SK-N-MC (cell line): ENCODE data around the gene MTR.

Source experiments
- DNase-seq: peaks from one replicate; pipeline ENCODE4 v3.0.0-alpha.2; 2011; ENCODE audit warnings: low read depth, low spot score
- H3K27ac ChIP-seq: fragments of 200-600 bp; sonication (generic); 2 replicates; pipeline ENCODE4 v1.5.1; 2016; ENCODE audit warnings: mixed run types
- H3K36me3 ChIP-seq: fragments of 200-600 bp; sonication (generic); 2 replicates; pipeline ENCODE4 v1.6.1; 2017; ENCODE audit warnings: antibody characterized with exemption, low read length, mixed read lengths; ENCODE audit not compliant: insufficient read depth
- H3K4me3 ChIP-seq: fragments of 200-600 bp; sonication (generic); 2 replicates; pipeline ENCODE4 v1.5.1; 2016
- H3K9ac ChIP-seq: fragments of 200-600 bp; sonication (generic); 2 replicates; pipeline ENCODE4 v1.8.0; 2017; ENCODE audit warnings: mixed run types, mixed read lengths; ENCODE audit not compliant: insufficient read length
- H3K9me3 ChIP-seq: fragments of 200-600 bp; sonication (generic); 2 replicates; pipeline ENCODE4 v1.6.1; 2017; ENCODE audit warnings: low read depth, mild to moderate bottlenecking, antibody characterized with exemption, low read length, moderate library complexity, mixed read lengths
- EZH2 ChIP-seq: fragments of 200-600 bp; sonication (generic); IDR thresholded peaks from one replicate; pipeline ENCODE4 v1.6.1; 2017; ENCODE audit warnings: antibody characterized with exemption
- FOXP2 ChIP-seq: optimal IDR thresholded peaks from 2 replicates; pipeline ENCODE3; 2011; ENCODE audit warnings: mild to moderate bottlenecking, moderate library complexity; ENCODE audit not compliant: insufficient read depth; ENCODE audit errors: extremely low read length, control extremely low read depth
- POLR2AphosphoS5 ChIP-seq: IDR thresholded peaks from 2 replicates; pipeline ENCODE4 v1.6.1; 2012; ENCODE audit warnings: mild to moderate bottlenecking, low read depth, low read length, borderline replicate concordance

MTR gene

DNA sequence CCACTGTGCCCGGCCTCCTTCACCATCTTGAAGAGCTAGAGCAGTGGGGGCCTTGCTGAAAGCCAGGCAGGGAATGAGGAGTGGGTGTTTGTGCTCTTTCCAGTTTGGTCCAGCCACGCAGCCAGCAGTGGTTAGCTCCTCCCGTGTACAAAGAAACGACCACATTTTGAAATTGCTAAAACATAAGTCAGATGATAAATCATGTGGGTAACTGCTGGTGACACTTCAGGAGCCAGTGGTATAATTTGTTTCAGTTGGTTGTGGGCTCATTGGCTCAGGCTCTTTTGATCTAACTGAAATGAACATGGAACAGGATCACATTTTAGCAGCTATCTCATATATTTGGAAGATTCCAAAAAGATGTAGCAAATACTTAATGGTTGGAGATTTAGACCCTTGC, 87.6 kb downstream of the MTR start:
- H3K9me3 ChIP-seq, result no peaks in the 10 kb centered on the region
- DNase-seq, result no peak
- no peak for TF ChIP-seq FOXP2
- TF ChIP-seq EZH2, result no peak
- peaks cover 26% of the 10 kb centered on the region for H3K36me3 ChIP-seq
- no peak overlapping the region for H3K9ac ChIP-seq
- H3K27ac ChIP-seq, result no peak overlapping the region
- no peak overlapping the region for H3K4me3 ChIP-seq

DNA sequence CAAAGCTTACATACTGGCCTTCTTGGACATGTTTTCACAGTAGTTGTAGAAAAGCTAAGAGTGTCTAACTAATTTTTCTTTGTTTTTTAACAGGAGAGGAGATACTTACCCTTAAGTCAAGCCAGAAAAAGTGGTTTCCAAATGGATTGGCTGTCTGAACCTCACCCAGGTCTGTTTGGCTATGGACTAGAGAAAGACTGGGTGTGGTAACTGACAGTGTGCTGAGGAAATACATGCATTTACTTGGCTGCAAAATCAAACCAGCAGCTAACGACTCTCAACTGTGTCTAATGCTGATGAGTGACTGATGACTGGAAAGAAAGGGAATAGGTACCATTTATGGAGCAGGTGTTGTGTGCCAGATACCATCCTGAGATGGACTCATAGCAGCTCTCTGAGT, 91.1 kb downstream of the MTR start:
- no peak overlapping the region for H3K4me3 ChIP-seq
- no peak for DNase-seq
- H3K9me3 ChIP-seq, result no peaks in the 10 kb centered on the region
- H3K27ac ChIP-seq, result no peak overlapping the region
- no peak overlapping the region for H3K9ac ChIP-seq
- TF ChIP-seq EZH2 (no peak), FOXP2 (no peak)
- peaks cover 27% of the 10 kb centered on the region for H3K36me3 ChIP-seq

DNA sequence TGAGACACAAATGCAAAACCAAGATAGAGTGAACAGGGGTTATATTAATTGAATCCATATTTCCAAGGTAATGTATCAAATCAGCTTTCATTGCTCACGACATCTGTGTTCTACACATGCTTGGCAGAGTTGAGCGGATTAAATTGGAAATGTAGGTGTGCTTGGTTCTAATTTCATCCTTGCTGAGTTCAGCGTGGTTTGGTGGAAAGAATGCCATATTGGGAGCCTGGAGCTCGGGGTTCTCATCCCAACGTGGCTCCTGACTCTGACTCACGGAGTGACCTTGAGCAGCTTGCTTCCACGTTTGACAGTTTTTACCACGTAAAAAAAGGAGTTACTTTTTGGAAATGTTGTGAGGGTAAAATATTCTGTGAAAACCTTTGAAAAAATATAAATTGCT, 92.0 kb downstream of the MTR start:
- Histone ChIP-seq H3K9me3 (no peaks in the 10 kb centered on the region), H3K36me3 (peaks cover 33% of the 10 kb centered on the region), H3K9ac (no peak overlapping the region), H3K4me3 (no peak overlapping the region), H3K27ac (no peak overlapping the region)
- TF ChIP-seq FOXP2, result no peak
- no peak for DNase-seq

DNA sequence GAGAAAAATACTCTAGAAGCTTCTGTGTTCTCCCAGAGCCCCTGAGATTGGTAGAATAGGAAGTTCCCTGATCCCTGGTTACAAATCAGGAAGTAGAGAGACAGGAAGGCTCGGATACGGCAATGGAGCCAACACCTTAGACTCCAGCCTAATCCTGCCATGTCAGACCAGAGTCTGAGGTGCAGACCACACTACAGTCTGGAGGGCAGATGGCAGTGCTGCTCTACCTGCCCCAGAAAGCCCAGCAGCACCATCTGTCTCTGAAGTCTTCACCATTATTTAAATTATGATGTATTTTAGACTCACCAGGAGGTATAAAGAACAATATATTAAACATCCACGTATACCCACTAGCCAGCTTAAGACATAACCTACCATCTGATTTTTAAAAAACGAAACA, 93.0 kb downstream of the MTR start:
- no peak for DNase-seq
- TF ChIP-seq FOXP2, result no peak
- Histone ChIP-seq H3K36me3 (peaks cover 43% of the 10 kb centered on the region), H3K9ac (no peak overlapping the region), H3K9me3 (no peaks in the 10 kb centered on the region), H3K4me3 (no peak overlapping the region), H3K27ac (no peak overlapping the region; the same call in 1 of the 2 replicates)

DNA sequence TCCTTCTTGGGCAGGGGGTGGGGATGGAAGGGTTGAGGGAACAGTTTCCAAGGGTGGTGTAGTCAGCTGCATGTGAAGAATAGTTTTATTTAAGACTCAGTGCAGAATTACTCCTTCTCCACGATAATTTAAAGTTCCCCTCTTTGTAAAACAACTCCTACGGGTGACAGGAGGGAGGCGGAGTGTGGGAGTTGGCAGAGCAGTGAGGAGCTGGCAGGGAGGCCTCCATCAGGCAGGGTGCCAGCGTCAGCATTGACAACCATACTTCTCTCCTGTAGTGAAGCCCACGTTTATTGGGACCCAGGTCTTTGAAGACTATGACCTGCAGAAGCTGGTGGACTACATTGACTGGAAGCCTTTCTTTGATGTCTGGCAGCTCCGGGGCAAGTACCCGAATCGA, 93.8 kb downstream of the MTR start:
- H3K4me3 ChIP-seq, result no peak overlapping the region
- peaks cover 50% of the 10 kb centered on the region for H3K36me3 ChIP-seq
- DNase-seq, result no peak
- H3K27ac ChIP-seq, result no peak overlapping the region; the same call in 1 of the 2 replicates
- no peak overlapping the region for H3K9ac ChIP-seq
- no peaks in the 10 kb centered on the region for H3K9me3 ChIP-seq
- TF ChIP-seq FOXP2 (no peak), POLR2AphosphoS5 (no peak), EZH2 (no peak)

DNA sequence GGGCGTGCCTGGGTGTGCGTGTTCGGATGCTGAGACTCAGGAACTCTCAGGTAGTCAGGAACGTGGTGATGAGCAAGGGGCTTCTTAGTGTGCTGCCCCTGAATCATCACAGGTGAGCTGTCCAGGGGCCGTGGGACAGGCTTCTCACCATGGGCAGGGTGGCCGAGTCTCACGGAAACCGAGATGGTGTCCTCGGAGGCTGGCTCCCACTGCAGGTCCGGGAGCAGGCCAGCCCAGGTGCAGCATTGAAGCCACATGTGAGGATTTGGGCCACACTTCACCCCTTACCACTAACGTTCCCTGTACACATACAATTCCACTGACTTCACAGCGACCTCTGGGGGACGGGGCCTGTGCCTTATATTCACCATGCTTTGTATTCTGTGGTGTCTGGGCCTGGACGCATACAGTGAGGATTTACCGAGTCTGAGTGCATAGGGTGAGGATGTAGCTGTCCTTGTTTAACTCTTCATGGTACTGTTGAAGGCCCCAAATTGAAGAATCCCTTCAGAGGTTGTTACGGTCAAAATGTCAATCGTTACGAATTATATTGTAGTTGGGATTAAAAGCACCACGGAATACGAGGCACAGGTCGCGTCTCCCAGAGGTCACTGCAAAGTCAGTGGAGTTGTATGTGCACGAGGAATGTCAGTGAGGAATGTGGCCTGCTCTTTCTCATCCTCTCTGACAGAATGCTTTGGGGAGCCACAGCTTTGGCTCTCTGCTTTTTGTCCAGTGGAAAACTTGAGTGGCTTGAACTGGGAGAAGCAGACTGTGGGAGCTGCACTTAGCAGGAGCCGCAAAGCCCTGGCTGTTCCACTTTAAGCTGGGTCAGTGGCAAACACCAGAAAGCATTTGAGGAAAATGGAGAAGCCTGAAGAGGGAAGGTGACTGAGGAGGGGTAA, 95.3 kb downstream of the MTR start:
- no peak for TF ChIP-seq POLR2AphosphoS5
- TF ChIP-seq FOXP2, result no peak
- TF ChIP-seq EZH2, result no peak
- peaks cover 63% of the 10 kb centered on the region for H3K36me3 ChIP-seq
- H3K9me3 ChIP-seq, result no peaks in the 10 kb centered on the region
- no peak overlapping the region for H3K4me3 ChIP-seq
- DNase-seq, result no peak
- H3K27ac ChIP-seq, result no peak overlapping the region
- no peak overlapping the region for H3K9ac ChIP-seq

DNA sequence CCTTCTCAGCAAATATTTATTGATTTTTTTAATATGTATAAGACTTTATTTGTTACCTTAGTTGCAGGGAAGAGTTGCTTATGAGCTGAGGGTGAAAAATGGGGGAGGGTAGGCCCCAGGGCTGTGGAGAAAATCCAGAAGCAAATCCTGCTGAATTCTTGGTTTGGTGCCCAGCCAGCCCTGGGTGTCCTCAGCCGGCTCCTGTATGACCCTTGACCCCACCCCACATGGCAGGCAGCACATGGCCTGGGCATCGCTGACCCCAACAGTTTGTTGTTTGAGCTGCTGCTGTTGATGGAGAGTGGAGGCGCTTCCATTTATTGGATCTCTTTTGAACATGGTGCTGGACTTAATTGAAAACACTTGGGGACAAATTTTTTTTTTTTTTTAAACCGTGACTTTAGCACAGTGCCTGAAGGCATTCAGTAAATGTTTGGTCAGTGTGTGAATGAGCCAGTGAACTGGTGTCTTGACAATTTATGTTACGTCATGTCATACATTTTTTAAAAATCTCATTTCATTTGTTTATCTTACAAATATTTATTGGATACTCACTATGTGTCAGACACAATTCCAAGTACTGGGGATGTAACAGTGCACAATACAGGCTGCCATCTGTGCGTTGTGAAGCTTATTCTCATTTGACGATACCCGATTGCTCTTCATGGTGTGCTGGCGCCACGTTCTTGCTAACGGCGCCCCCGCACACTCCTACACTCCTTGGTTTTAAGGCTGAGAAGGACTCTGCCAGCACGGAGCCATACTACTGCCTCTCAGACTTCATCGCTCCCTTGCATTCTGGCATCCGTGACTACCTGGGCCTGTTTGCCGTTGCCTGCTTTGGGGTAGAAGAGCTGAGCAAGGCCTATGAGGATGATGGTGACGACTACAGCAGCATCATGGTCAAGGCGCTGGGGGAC, 98.8 kb downstream of the MTR start:
- no peak for TF ChIP-seq FOXP2
- Histone ChIP-seq H3K36me3 (peaks cover 82% of the 10 kb centered on the region), H3K4me3 (no peak overlapping the region), H3K9ac (no peak overlapping the region), H3K9me3 (no peaks in the 10 kb centered on the region), H3K27ac (no peak overlapping the region)
- no peak for DNase-seq

DNA sequence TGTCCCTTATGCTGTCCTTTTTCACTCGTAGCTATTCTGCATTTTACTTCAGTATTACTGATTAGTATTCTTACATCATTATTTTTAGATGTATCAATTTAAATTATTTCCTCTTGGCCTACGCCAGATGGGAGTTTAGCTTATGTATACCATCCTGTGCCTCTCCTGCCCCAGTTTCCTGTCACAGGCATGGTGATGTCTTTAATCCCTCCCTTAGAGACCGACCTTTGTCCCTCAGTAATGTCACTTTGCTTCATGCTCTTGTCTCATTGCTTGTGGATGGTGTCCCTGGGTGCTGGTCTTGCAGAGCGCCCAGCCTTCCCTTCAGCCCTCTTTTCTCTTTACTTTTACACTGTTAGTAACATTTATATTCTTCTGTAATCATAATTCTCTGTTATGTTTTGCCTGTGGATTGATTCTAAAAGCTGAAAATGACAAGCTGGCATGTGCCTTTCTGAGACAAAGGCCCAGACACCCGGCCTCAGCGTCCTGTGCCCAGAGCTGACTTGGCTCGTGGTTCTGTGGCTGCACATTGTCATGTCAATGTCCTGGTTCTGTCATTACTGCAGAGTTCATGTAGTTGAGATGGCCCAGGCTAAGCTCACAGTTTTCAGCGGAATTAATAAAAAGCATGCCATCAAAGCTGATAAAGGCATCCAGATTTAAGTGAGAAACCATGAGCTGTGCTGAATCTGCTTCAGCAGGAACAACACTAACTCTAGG, 100.7 kb downstream of the MTR start:
- peaks cover 83% of the 10 kb centered on the region for H3K36me3 ChIP-seq
- H3K27ac ChIP-seq, result no peak overlapping the region
- TF ChIP-seq POLR2AphosphoS5, result no peak
- TF ChIP-seq FOXP2, result no peak
- no peak for TF ChIP-seq EZH2
- DNase-seq, result no peak
- H3K4me3 ChIP-seq, result no peak overlapping the region
- no peaks in the 10 kb centered on the region for H3K9me3 ChIP-seq
- no peak overlapping the region for H3K9ac ChIP-seq

DNA sequence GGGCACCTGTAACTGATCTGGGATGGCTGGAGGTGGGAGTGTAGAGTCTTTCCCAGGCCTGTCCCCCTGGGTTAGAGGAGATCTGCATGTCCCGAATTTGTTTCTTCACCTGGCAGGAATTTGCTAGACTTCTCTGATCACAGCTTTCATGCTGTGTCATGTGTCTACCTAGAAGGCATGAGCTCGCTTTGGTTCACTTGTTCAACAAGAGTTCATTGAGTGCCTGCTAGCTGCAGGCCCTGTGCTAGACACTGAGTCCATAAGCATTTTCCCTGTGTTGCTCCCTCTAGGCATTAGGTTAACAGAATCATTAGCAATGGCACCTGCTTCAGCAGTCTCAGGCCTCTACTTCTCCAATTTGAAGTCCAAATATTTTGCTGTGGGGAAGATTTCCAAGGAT, 101.6 kb downstream of the MTR start:
- Histone ChIP-seq H3K9me3 (no peaks in the 10 kb centered on the region), H3K4me3 (no peak overlapping the region), H3K36me3 (peaks cover 81% of the 10 kb centered on the region), H3K27ac (no peak overlapping the region), H3K9ac (no peak overlapping the region)
- TF ChIP-seq EZH2 (no peak), FOXP2 (no peak), POLR2AphosphoS5 (no peak)
- no peak for DNase-seq
